B cell (primary cell): Measurements from ENCODE around the gene ZC3H7B. TPM values are rescaled to one million over a fixed set of nuclear protein-coding genes. Genes with fewer than 3 reads are reported as not detected.

Experiments used
- ATAC-seq: fragments of 200-7000 bp; cut with Tn5 transposase; one replicate; pipeline ENCODE4 v1.10.0; 2021; ENCODE audit warnings: low read depth, mild to moderate bottlenecking, moderate number of reproducible peaks, moderate library complexity
- CTCF ChIA-PET: fragments of 350-600 bp; sonication (Branson Sonifier 250); formaldehyde crosslinking; loops from one replicate; lab custom pipeline; 2021; ENCODE audit warnings: antibody characterized with exemption, inconsistent platforms; lab: Charles Lee
- POLR2A ChIA-PET: fragments of 350-600 bp; sonication (Branson Sonifier 250); formaldehyde crosslinking; loops from one replicate; lab custom pipeline; 2021; ENCODE audit warnings: antibody characterized with exemption; lab: Charles Lee
- DNase-seq: peaks from one replicate; pipeline ENCODE4 v3.0.0; 2013
- H2AFZ ChIP-seq: 2 replicates; pipeline ENCODE4 v1.6.1; 2012; ENCODE audit warnings: mild to moderate bottlenecking, low read depth, low read length; ENCODE audit not compliant: insufficient read depth, poor library complexity, severe bottlenecking
- H3K27ac ChIP-seq, 2 donors: 1 replicate in 1 of 2; 2 replicates in 1 of 2; pipeline ENCODE4 v1.5.1; 2012 to 2013; ENCODE audit warnings: low read length in 2 of 2, mild to moderate bottlenecking in 2 of 2, moderate library complexity in 1 of 2
- H3K27me3 ChIP-seq, 4 experiments: fragments of 200-600 bp in 1 of 4; sonication (generic) in 1 of 4; replicated peaks in 1 of 4; 1 replicate in 2 of 4; 2 replicates in 2 of 4; pipeline versions ENCODE4 v1.6.1 to v1.7.0; 2013 to 2016; ENCODE audit warnings: low read length in 3 of 4, mild to moderate bottlenecking in 2 of 4, mixed read lengths in 1 of 4, moderate library complexity in 1 of 4; ENCODE audit not compliant: insufficient read depth in 4 of 4, control insufficient read depth in 3 of 4; ENCODE audit errors: control extremely low read depth in 1 of 4
- H3K36me3 ChIP-seq, 2 experiments: replicated peaks in 1 of 2; 1 replicate in 1 of 2; 2 replicates in 1 of 2; pipeline versions ENCODE4 v1.6.1 to v1.7.1; 2013; ENCODE audit warnings: low read length in 1 of 2; ENCODE audit not compliant: insufficient read depth in 2 of 2, control insufficient read depth in 1 of 2; ENCODE audit errors: control extremely low read depth in 1 of 2, extremely low read depth in 1 of 2
- H3K4me1 ChIP-seq, 2 donors: fragments of 200-600 bp in 1 of 2; sonication (generic) in 1 of 2; 1 replicate in 1 of 2; 2 replicates in 1 of 2; pipeline versions ENCODE4 v1.5.1 to v1.6.1; 2013 to 2017; ENCODE audit warnings: low read length in 2 of 2; ENCODE audit not compliant: control insufficient read depth in 2 of 2, insufficient read depth in 2 of 2
- H3K4me2 ChIP-seq: replicated peaks from 2 replicates; pipeline ENCODE3; 2012; ENCODE audit warnings: mild to moderate bottlenecking, low read depth, low read length; ENCODE audit not compliant: poor library complexity, severe bottlenecking
- H3K4me3 ChIP-seq, 5 experiments: fragments of 200-600 bp in 1 of 5; sonication (generic) in 1 of 5; 1 replicate in 3 of 5; 2 replicates in 2 of 5; pipeline versions ENCODE4 v1.5.1 to v1.7.0; 2011 to 2016; ENCODE audit warnings: low read length in 4 of 5, mild to moderate bottlenecking in 4 of 5, low read depth in 2 of 5, control low read depth in 1 of 5, moderate library complexity in 1 of 5; ENCODE audit not compliant: insufficient read depth in 1 of 5; ENCODE audit errors: control extremely low read depth in 1 of 5, extremely low read depth in 1 of 5
- H3K79me2 ChIP-seq: fragments of 200-600 bp; sonication (generic); one replicate; pipeline ENCODE4 v1.6.0; 2016; ENCODE audit warnings: low read length; ENCODE audit not compliant: control insufficient read depth, insufficient read depth
- H3K9ac ChIP-seq: fragments of 200-600 bp; sonication (generic); 2 replicates; pipeline ENCODE4 v1.6.1; 2017; ENCODE audit warnings: mild to moderate bottlenecking, low read length, moderate library complexity
- H3K9me3 ChIP-seq, 3 donors: one replicate each; pipeline versions ENCODE4 v1.6.1 to v1.7.1; 2013; ENCODE audit warnings: low read length in 2 of 3; ENCODE audit not compliant: control insufficient read depth in 2 of 3, insufficient read depth in 1 of 3; ENCODE audit errors: control extremely low read depth in 1 of 3
- H4K20me1 ChIP-seq: 2 replicates; pipeline ENCODE4 v1.6.0; 2012; ENCODE audit warnings: mild to moderate bottlenecking, low read length; ENCODE audit not compliant: insufficient read depth, control insufficient read depth, poor library complexity, severe bottlenecking
- H3K27ac Mint-ChIP-seq: one replicate; pipeline ENCODE4 v1.8.0; 2021; ENCODE audit warnings: mixed read lengths
- H3K27me3 Mint-ChIP-seq: one replicate; pipeline ENCODE4 v1.8.0; 2021; ENCODE audit warnings: mixed read lengths
- H3K4me1 Mint-ChIP-seq: one replicate; pipeline ENCODE4 v1.8.0; 2021; ENCODE audit warnings: mixed read lengths
- H3K4me3 Mint-ChIP-seq: one replicate; pipeline ENCODE4 v1.8.0; 2021; ENCODE audit warnings: mixed read lengths
- H3K9me3 Mint-ChIP-seq: one replicate; pipeline ENCODE4 v1.8.0; 2022; ENCODE audit warnings: mixed read lengths; ENCODE audit not compliant: insufficient read depth
- CTCF ChIP-seq: fragments of 200-600 bp; IDR thresholded peaks from one replicate; pipeline ENCODE4 v1.8.0; 2022; ENCODE audit warnings: antibody characterized with exemption, mild to moderate bottlenecking
- EZH2 ChIP-seq: IDR thresholded peaks from 2 replicates; pipeline ENCODE4 v1.6.1; 2012; ENCODE audit warnings: borderline replicate concordance, low read depth, mild to moderate bottlenecking, moderate library complexity, low read length; ENCODE audit not compliant: insufficient read depth, poor library complexity, severe bottlenecking
- WGBS: methylation state at CpG from one replicate; pipeline ENCODE4 v1.1.5; 2013; ENCODE audit warnings: missing lambda C conversion rate; ENCODE audit not compliant: insufficient coverage; 5-methylcytosine and 5-hydroxymethylcytosine counted together
- intact Hi-C: fragments of 100-400 bp; cut with micrococcal nuclease; formaldehyde crosslinking; loops from one replicate; pipeline ENCODE4 v1.10.0; 2022
- polyA plus RNA-seq: library from polyadenylated mRNA; depleted of rRNA; stranded (reverse); fragments of >200 nt; gene quantifications from 2 replicates; pipeline ENCODE4 v1.2.3, GENCODE V29; 2012
- total RNA-seq, 2 donors: library from RNA; stranded (reverse); fragments of 120-200 nt in 1 of 2; gene quantifications; 1 replicate in 1 of 2; 2 replicates in 1 of 2; pipeline versions ENCODE4 v1.2.3 to v1.2.4, GENCODE V29; 2013 to 2022

The ZC3H7B gene
- total and polyA plus RNA-seq, 2 donors (not counting 1 experiment from before 2014, with no cell fraction given) = 29.8 to 41.9 TPM

- peak overlapping the region; percentile 73 for H3K9ac ChIP-seq
- H3K27ac ChIP-seq = peak overlapping the region; percentile 93 to 95
- H3K4me3 ChIP-seq = peak overlapping the region; percentile 30 to 78 (median 66)
- Mint-ChIP-seq H3K27me3 (no peaks in the 10 kb centered on the region), H3K4me3 (peak overlapping the region; percentile 88), H3K27ac (peak overlapping the region; percentile 99), H3K9me3 (no peaks in the 10 kb centered on the region), H3K4me1 (peaks cover 20% of the 10 kb centered on the region)
- H3K27me3 ChIP-seq = no peaks in the 10 kb centered on the region
- intact Hi-C loops = loop anchor here (1.0 to 5.0 kb wide), 10 partner anchors 79 to 744 kb away; partner anchors contain the start of genes ACO2, DESI1, L3MBTL2 and MRTFA
- H3K79me2 ChIP-seq = peaks cover 3% of the 10 kb centered on the region
- H3K4me2 ChIP-seq = peak overlapping the region; percentile 90
- ChIA-PET POLR2A (interaction anchor here (0.5 to 2.1 kb wide), 17 partner anchors 11 to 785 kb away, joined by 3 to 36 read pairs (median 6); partner anchors contain the start of genes ACO2, PHF5A, RANGAP1 and TOB2), CTCF (interaction anchor here (1.0 to 2.9 kb wide), 8 partner anchors 23 to 1537 kb away, joined by 3 to 12 read pairs (median 4); partner anchors contain the start of genes ACO2, DESI1, PHF5A and PMM1)
- peak; percentile 0 for ATAC-seq
- H4K20me1 ChIP-seq = no peaks in the 10 kb centered on the region
- no peak for TF ChIP-seq EZH2
- no peak for TF ChIP-seq CTCF
- H2AFZ ChIP-seq = peak overlapping the region; percentile 89
- no peak for DNase-seq
- H3K36me3 ChIP-seq = no peaks in the 10 kb centered on the region
- peaks cover 10 to 18% of the 10 kb centered on the region in 2 donors for H3K4me1 ChIP-seq
- H3K9me3 ChIP-seq = no peaks in the 10 kb centered on the region
- 6% methylated on average over 21 of the region's 22 CpGs for WGBS
Observed at GRCh38 chr22:41380993-41381328, 79.6 kb downstream of the ZC3H7B start.
